ENCODE results near the gene DENND1A.

- TF ChIP-seq ELF4 (IDR thresholded peaks at IDR 0.05) = no peak
- no peak for TF ChIP-seq FOXA1 (IDR thresholded peaks at IDR 0.05)
- no peak for TF ChIP-seq SUZ12 (IDR thresholded peaks at IDR 0.05)
- TF ChIP-seq ARNT (IDR thresholded peaks at IDR 0.05) = no peak
- no peak for TF ChIP-seq BHLHE40 (IDR thresholded peaks at IDR 0.05; ENCODE audit: borderline replicate concordance)
- TF ChIP-seq SP1 (IDR thresholded peaks at IDR 0.05) = no peak
- no peak for TF ChIP-seq ZNF384 (IDR thresholded peaks at IDR 0.05)
- no peak for TF ChIP-seq FOXK2 (IDR thresholded peaks at IDR 0.05)
- no peak for TF ChIP-seq L3MBTL2 (conservative IDR thresholded peaks at IDR 0.05)
- TF ChIP-seq HDGF (IDR thresholded peaks at IDR 0.05; ENCODE audit: borderline replicate concordance) = no peak
- TF ChIP-seq CTBP1 (IDR thresholded peaks at IDR 0.05; ENCODE audit: borderline replicate concordance) = no peak
- no peak for TF ChIP-seq FOXM1 (IDR thresholded peaks at IDR 0.05; ENCODE audit: borderline replicate concordance)
Observed at GRCh38 chr9:123353041-123353440, 576.9 kb downstream of the DENND1A start.

All from HEK293T (cell line).